ENCODE measurements around the gene WWOX.

GRCh38 chr16:79073566-79073965, 974.1 kb downstream of the WWOX start:
- TF ChIP-seq CTCF (IDR thresholded peaks at IDR 0.05; ENCODE audit: low read length) (no peak), EZH2phosphoT487 (IDR thresholded peaks at IDR 0.05; ENCODE audit: low read length) (no peak)

All from MM.1S (cell line).